ENCODE results near the gene DENND1A. TPM values are rescaled to one million over a fixed set of nuclear protein-coding genes. Genes with fewer than 3 reads are reported as not detected.

DENND1A gene
- total and polyA plus RNA-seq, 11 donors = 9.8 to 24.0 (median 14.7) TPM

- DNase-seq (no peak), ATAC-seq (no peak)
- intact Hi-C loops (cut with DNase I) = no loop called here
- H3K4me3 ChIP-seq = no peak overlapping the region
- 89 to 99% (median 94%) methylated on average over 10 of the region's 10 CpGs for WGBS, 4 donors
- peaks cover 0 to 12% (median 4%) of the 10 kb centered on the region in 12 donors for H3K9me3 ChIP-seq
- H3K4me1 ChIP-seq = no peaks in the 10 kb centered on the region
- H3K36me3 ChIP-seq = peaks cover 0 to 31% (median 4%) of the 10 kb centered on the region in 9 donors
- no peak for TF ChIP-seq POLR2A (IDR thresholded peaks at IDR 0.05)
- TF ChIP-seq, protein P1, sequence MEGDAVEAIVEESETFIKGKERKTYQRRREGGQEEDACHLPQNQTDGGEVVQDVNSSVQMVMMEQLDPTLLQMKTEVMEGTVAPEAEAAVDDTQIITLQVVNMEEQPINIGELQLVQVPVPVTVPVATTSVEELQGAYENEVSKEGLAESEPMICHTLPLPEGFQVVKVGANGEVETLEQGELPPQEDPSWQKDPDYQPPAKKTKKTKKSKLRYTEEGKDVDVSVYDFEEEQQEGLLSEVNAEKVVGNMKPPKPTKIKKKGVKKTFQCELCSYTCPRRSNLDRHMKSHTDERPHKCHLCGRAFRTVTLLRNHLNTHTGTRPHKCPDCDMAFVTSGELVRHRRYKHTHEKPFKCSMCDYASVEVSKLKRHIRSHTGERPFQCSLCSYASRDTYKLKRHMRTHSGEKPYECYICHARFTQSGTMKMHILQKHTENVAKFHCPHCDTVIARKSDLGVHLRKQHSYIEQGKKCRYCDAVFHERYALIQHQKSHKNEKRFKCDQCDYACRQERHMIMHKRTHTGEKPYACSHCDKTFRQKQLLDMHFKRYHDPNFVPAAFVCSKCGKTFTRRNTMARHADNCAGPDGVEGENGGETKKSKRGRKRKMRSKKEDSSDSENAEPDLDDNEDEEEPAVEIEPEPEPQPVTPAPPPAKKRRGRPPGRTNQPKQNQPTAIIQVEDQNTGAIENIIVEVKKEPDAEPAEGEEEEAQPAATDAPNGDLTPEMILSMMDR (IDR thresholded peaks at IDR 0.05) = no peak
- no peak overlapping the region for H3K27ac ChIP-seq
- no peaks in the 10 kb centered on the region for H3K27me3 ChIP-seq
These were observed 345.4 kb downstream of the DENND1A start for GRCh38 chr9:123584202-123585176.

GRCh38 chr9:123583646-123584045 lies 346.3 kb downstream of the DENND1A start:
- Histone ChIP-seq H3K4me3 (no peak overlapping the region), H3K27ac (no peak overlapping the region), H3K36me3 (peaks cover 0 to 33% (median 4%) of the 10 kb centered on the region in 9 donors), H3K9me3 (peaks cover 0 to 12% (median 4%) of the 10 kb centered on the region in 12 donors), H3K4me1 (no peaks in the 10 kb centered on the region), H3K27me3 (no peaks in the 10 kb centered on the region)
- intact Hi-C loops (cut with DNase I) = no loop called here
- no peak for TF ChIP-seq POLR2A (IDR thresholded peaks at IDR 0.05)
- TF ChIP-seq, protein P1 (IDR thresholded peaks at IDR 0.05) = no peak
- 93 to 99% (median 96%) methylated on average over 2 of the region's 2 CpGs for WGBS, 4 donors
- no peak for ATAC-seq
- no peak for DNase-seq

GRCh38 chr9:123571240-123571639 lies 358.7 kb downstream of the DENND1A start:
- 87 to 93% (median 89%) methylated on average over 2 of the region's 2 CpGs for WGBS, 4 donors
- intact Hi-C loops (cut with DNase I) = no loop called here
- no peaks in the 10 kb centered on the region for H3K27me3 ChIP-seq

More at GRCh38 chr9:123571240-123571639, 358.7 kb downstream of the DENND1A start:
- ATAC-seq = no peak
- no peak overlapping the region for H3K4me3 ChIP-seq
- peaks cover 0 to 14% (median 6%) of the 10 kb centered on the region in 12 donors for H3K4me1 ChIP-seq
- TF ChIP-seq, protein P1 (IDR thresholded peaks at IDR 0.05) = no peak
- no peak for TF ChIP-seq POLR2A (IDR thresholded peaks at IDR 0.05)
- no peak overlapping the region for H3K27ac ChIP-seq
- DNase-seq = no peak
- H3K9me3 ChIP-seq = peaks cover 0 to 4% (median under 1%) of the 10 kb centered on the region in 12 donors
- H3K36me3 ChIP-seq = no peaks in the 10 kb centered on the region

Data from heart left ventricle (tissue), 16 donors.